GM12875 (cell line): Measurements from ENCODE around the gene RPIA.

Experiments
- H3K4me3 ChIP-seq: one replicate; pipeline ENCODE4 v1.5.1; 2011; ENCODE audit warnings: low read depth, low read length, control low read depth
- CTCF ChIP-seq: IDR thresholded peaks from 2 replicates; pipeline ENCODE4 v1.5.1; 2011; ENCODE audit warnings: low read depth, mild to moderate bottlenecking, control low read depth, inconsistent platforms, low read length, moderate library complexity, borderline replicate concordance; ENCODE audit not compliant: insufficient read depth

The RPIA gene

DNA sequence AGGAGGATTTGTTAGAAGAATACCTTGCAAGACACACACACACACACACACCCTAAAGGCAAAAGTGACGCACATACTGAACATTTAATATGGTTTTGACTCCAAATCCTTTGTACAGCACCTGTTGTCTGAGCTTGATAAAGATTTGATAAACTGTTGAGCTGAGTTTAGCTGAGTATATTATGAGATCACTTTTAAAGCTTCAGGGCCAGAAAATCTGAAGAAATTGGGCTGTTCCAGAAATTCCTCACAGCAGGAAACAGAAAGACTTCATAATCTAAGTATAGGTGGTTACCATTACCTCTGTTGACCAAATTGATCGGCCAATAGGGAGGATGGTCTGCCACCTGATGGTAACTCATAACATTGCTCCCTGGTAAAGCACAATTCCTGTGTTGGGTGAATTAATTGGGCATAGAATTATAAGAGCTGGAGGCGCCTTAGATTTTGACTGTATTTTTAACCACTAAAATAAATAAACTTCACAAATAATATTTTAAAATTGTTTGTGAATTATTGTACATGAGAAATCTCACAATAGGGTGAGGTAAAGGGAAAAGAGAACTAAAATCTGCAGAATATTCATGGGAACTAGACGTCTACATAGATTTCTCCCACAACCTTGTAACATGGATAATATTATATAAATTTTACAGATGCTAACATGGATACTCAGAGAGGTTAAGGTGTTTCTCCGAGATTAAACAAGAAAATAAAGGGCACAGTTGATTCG is 21.8 kb upstream of the RPIA start:
- peak; percentile 69; the same call in 1 of the 2 replicates for TF ChIP-seq CTCF
- no peak overlapping the region for H3K4me3 ChIP-seq

- TF ChIP-seq CTCF, result peak; percentile 73
- no peak overlapping the region for H3K4me3 ChIP-seq
These were observed 19.6 kb upstream of the RPIA start for GRCh38 chr2:88671786-88672427.

DNA sequence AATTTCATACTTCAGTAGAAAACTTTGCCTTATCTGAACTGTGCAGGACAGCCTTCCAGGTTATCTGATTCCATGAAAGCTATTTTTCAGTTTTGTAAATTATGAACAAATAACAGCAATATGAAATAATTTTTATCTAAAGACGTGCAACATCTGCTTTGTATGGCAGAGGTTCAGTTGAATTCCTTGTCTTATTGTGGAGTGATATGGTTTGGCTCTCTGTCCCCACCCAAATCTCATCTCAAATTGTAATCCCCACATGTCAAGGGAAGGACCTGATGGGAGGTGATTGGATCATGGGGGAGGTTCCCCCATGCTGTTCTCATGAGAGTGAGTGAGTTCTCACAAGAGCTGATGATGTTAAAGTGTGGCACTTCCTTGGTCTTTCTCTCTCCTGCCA is 18.1 kb upstream of the RPIA start:
- TF ChIP-seq CTCF, result no peak
- H3K4me3 ChIP-seq, result no peak overlapping the region

DNA sequence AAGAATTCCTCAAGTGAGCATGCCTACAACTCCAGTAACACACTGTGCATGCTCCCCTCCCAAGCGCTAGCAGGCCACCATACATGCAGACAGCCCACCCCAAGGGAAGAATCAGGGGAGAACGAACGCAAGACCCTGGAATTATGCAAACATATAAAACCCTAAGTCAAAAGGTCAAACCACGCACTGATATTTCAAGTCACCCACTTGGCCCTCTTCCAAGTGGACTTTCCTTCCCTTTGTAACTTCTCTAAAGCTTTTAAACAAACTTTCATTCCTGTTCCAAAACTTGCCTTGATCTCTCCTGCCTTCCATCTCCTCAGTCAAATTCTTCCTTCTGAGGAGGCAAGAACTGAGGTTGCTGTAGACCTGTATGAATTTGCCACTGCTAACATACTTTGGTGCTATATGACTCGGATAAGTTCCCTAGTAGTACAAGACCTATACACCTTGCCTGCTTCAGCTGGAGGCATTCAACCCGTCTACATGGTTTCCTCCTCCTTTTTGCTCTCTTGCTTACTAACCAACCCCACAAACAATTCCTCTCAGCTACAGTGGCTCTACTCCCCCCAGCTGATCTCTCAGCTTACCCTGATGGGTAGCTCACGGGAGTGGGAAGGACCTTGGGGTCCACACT is 11.1 kb upstream of the RPIA start:
- no peak overlapping the region for H3K4me3 ChIP-seq
- no peak for TF ChIP-seq CTCF

DNA sequence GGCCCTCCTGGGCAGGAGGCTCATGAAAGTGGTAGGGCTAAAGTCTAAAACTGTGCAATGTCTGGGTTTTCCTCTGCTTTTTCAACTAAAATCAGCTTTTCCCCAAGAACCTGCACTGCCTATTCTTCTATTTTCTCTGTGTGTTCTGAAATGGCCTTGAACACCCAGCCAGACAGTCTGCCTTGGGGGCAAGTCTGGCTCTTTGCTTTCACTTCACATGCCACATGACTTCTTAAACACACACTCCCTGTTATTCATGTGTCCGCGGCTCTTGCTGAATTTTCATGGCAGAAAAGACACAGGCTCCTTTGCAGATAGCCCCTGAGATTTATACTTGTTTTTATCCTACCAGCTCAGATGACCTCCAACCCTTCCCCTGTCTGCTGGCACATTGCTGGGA is 10.6 kb upstream of the RPIA start:
- no peak overlapping the region for H3K4me3 ChIP-seq
- no peak for TF ChIP-seq CTCF

DNA sequence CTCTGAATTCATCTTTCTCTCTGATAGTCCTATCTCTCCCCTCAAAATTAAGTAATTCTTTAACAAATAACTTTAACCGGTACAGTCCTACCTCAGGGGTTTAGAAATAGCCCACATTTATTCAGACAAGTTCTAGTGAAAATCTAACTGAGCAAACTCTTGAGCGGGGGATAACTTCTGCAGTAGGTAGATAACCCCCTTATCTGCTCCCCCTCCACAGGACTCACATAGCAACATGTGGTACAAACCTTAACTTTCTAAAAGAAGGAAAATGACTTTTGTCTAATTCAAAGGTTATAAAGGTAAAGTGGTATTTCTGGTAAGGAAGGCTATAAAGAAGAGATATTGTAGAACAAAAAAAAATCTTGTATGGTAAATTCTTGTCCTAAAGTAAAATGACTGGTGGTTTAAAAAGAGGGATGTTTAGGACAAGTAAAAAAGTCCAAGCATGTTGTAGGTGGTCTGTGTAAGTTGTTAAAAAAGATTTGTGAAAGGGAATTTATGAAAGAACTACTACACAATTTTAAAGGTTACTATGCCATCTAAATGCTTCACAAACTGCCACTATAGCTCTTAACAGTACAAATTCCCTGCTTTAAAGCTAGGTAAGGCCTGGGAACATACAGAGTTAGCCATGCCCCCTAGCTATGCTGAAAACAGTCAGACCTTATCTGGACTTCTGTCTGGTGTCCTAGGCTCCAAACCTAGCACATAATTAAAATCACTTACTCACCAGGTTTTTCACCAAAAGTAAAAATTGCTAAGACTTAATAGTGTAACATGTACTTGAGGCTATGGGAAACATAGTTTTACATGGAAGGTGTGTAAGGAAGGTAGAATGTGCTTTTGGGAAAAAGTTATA is 8.1 kb upstream of the RPIA start:
- H3K4me3 ChIP-seq, result no peak overlapping the region
- no peak for TF ChIP-seq CTCF
